ENCODE results near the gene GPX2.

DNA sequence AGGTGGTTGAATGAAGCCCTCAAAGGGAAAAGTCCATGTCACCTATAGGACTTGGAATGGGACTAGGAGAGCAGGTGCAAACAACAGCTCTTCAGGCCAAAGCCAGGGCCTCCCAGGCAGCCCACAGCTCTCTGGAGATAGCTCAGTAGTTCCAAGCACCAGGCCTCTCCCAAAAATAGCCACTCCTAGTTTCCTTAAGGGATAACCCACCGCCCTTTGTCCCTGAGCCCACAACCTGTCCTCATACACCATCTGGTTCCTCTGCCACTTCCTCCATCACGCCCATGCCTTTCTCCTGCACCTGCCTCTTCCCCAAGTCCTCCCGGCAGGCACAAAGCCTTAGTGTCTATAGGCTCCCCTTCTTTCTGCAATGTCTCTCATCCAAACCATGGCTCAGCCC is 27.5 kb upstream of the GPX2 start:
- TF ChIP-seq, protein P1, sequence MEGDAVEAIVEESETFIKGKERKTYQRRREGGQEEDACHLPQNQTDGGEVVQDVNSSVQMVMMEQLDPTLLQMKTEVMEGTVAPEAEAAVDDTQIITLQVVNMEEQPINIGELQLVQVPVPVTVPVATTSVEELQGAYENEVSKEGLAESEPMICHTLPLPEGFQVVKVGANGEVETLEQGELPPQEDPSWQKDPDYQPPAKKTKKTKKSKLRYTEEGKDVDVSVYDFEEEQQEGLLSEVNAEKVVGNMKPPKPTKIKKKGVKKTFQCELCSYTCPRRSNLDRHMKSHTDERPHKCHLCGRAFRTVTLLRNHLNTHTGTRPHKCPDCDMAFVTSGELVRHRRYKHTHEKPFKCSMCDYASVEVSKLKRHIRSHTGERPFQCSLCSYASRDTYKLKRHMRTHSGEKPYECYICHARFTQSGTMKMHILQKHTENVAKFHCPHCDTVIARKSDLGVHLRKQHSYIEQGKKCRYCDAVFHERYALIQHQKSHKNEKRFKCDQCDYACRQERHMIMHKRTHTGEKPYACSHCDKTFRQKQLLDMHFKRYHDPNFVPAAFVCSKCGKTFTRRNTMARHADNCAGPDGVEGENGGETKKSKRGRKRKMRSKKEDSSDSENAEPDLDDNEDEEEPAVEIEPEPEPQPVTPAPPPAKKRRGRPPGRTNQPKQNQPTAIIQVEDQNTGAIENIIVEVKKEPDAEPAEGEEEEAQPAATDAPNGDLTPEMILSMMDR (conservative IDR thresholded peaks at IDR 0.05; ENCODE audit: low read depth, low read length), result no peak
- no peak for TF ChIP-seq EZH2 (IDR thresholded peaks at IDR 0.05; ENCODE audit: low read length, unreplicated experiment)

Data from PC-3 (cell line).